DND-41 (cell line): Measurements from ENCODE around the gene TMPRSS9.
A peak's percentile ranks its signal among the peaks of the same experiment; 100 is the strongest.

Source experiments
- ATAC-seq: fragments of 200-7000 bp; cut with Tn5 transposase; 3 replicates; pipeline ENCODE4 v1.9.1; 2021; ENCODE audit warnings: low read depth; ENCODE audit not compliant: insufficient read depth
- DNase-seq: peaks from one replicate; pipeline ENCODE4 v3.0.0-alpha.2; 2020
- H2AFZ ChIP-seq: 2 replicates; pipeline ENCODE4 v1.6.0; 2012; ENCODE audit warnings: low read depth, low read length
- H3K27ac ChIP-seq: 2 replicates; pipeline ENCODE4 v1.5.1; 2012; ENCODE audit warnings: low read length, inconsistent platforms
- H3K27me3 ChIP-seq: fragments of 200-600 bp; sonication (generic); 2 replicates; pipeline ENCODE4 v1.6.0; 2012; ENCODE audit warnings: low read length, mild to moderate bottlenecking, inconsistent platforms; ENCODE audit not compliant: insufficient read depth, poor library complexity
- H3K36me3 ChIP-seq: 2 replicates; pipeline ENCODE4 v1.5.1; 2012; ENCODE audit warnings: low read length, inconsistent platforms; ENCODE audit not compliant: insufficient read depth
- H3K4me1 ChIP-seq: 2 replicates; pipeline ENCODE4 v1.5.1; 2012; ENCODE audit warnings: mild to moderate bottlenecking, low read length; ENCODE audit not compliant: insufficient read depth
- H3K4me2 ChIP-seq: 2 replicates; pipeline ENCODE4 v1.6.0; 2012; ENCODE audit warnings: mild to moderate bottlenecking, moderate library complexity, low read length, inconsistent platforms; ENCODE audit not compliant: insufficient read depth
- H3K4me3 ChIP-seq, 2 experiments: fragments of 200-600 bp in 1 of 2; shearing (Covaris generic) in 1 of 2; 2 replicates each; pipeline ENCODE4 v1.5.1; 2012 to 2016; ENCODE audit warnings: inconsistent platforms in 2 of 2, low read length in 2 of 2, mild to moderate bottlenecking in 2 of 2, low read depth in 1 of 2, moderate library complexity in 1 of 2
- H3K79me2 ChIP-seq: 2 replicates; pipeline ENCODE4 v1.6.0; 2012; ENCODE audit warnings: low read length, inconsistent platforms; ENCODE audit not compliant: insufficient read depth
- H3K9ac ChIP-seq: 2 replicates; pipeline ENCODE4 v1.6.0; 2012; ENCODE audit warnings: low read depth, mild to moderate bottlenecking, inconsistent platforms, low read length, moderate library complexity
- H3K9me3 ChIP-seq: 2 replicates; pipeline ENCODE4 v1.5.1; 2012; ENCODE audit warnings: low read length, moderate library complexity, mild to moderate bottlenecking, inconsistent platforms; ENCODE audit not compliant: insufficient read depth, severe bottlenecking
- H4K20me1 ChIP-seq: 2 replicates; pipeline ENCODE4 v1.6.0; 2012; ENCODE audit warnings: low read length; ENCODE audit not compliant: insufficient read depth
- EZH2 ChIP-seq: IDR thresholded peaks from 3 replicates; pipeline ENCODE4 v1.6.1; 2012; ENCODE audit warnings: borderline replicate concordance, low read depth, mild to moderate bottlenecking, moderate library complexity, low read length, inconsistent platforms; ENCODE audit not compliant: severe bottlenecking
- TF ChIP-seq, protein P1 (sequence below): IDR thresholded peaks from 2 replicates; pipeline ENCODE4 v1.5.1; 2012; ENCODE audit warnings: borderline replicate concordance, low read length, moderate library complexity, mild to moderate bottlenecking; ENCODE audit not compliant: poor library complexity, severe bottlenecking; ENCODE audit errors: extremely low read depth

Gene TMPRSS9

DNA sequence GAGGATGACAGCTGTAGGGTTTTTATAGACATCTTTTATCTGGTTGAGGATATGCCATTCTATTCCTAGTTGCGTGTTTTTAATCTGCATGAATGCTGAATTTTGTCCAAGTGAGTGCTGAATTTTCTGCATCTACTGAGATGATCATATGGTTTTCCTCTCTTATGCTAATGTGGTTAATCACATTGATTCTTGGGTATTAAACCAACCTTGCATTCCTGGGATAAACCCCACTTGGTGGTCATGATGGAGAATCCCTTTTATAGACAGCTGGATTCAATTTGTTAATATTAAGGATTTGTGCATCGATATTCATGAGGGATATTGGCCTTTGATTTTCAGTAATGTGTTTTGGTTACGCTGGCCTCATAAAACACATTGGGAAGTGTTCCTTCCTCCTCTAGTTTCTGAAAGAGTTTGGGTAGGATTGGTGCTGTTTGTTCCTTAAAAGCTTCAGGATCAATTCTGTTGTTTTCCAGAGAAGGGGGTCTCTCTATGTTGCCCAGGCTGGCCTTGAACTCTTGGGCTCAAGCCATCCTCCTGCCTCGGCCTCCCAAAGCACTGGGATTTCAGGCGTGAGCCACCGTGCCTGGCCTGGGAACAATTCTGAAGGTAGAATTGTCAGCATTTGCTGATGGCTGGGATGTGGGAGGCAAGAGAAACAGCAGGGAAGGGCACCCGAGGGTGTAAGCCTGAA, 44.8 kb upstream of the TMPRSS9 start:
- no peak for TF ChIP-seq EZH2
- TF ChIP-seq, protein P1, sequence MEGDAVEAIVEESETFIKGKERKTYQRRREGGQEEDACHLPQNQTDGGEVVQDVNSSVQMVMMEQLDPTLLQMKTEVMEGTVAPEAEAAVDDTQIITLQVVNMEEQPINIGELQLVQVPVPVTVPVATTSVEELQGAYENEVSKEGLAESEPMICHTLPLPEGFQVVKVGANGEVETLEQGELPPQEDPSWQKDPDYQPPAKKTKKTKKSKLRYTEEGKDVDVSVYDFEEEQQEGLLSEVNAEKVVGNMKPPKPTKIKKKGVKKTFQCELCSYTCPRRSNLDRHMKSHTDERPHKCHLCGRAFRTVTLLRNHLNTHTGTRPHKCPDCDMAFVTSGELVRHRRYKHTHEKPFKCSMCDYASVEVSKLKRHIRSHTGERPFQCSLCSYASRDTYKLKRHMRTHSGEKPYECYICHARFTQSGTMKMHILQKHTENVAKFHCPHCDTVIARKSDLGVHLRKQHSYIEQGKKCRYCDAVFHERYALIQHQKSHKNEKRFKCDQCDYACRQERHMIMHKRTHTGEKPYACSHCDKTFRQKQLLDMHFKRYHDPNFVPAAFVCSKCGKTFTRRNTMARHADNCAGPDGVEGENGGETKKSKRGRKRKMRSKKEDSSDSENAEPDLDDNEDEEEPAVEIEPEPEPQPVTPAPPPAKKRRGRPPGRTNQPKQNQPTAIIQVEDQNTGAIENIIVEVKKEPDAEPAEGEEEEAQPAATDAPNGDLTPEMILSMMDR, result no peak
- ATAC-seq (no peak), DNase-seq (no peak)
- H3K79me2 ChIP-seq, result no peaks in the 10 kb centered on the region
- no peaks in the 10 kb centered on the region for H3K36me3 ChIP-seq
- no peaks in the 10 kb centered on the region for H3K27me3 ChIP-seq
- H3K4me1 ChIP-seq, result no peaks in the 10 kb centered on the region
- 0 out of 2 replicates have a peak, but pooled peaks cover 2% of the 10 kb centered on the region for H4K20me1 ChIP-seq
- H3K9ac ChIP-seq, result no peak overlapping the region
- no peak overlapping the region for H3K27ac ChIP-seq
- H3K4me2 ChIP-seq, result no peak overlapping the region
- no peaks in the 10 kb centered on the region for H3K9me3 ChIP-seq
- H2AFZ ChIP-seq, result no peak overlapping the region
- H3K4me3 ChIP-seq, result no peak overlapping the region

DNA sequence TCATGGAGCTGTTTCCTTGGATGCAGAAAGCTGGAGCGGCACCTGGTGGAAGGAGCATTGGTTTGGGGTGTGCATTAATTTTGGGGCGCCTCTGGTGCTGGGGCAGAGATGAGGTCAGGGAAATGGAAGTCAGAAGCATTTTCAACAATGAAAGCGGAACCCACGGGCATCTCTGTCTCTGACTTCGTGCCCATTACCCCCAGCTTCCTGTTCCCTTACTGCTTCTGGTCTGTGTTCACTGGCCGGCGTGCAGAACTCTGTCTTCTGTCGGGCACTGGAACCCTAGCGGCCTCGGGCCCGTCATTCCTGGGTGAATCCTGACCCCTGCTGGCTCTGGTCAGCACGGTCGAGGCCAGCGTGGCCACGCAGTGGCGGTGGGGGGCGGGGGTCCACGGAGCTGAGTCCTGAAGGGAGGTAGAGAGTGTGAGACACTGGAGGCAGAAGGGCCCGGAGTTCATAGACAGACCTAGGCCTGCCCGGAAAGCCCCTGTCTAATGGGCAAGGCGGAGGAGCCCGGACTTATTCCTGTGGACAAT, 44.2 kb upstream of the TMPRSS9 start:
- no peak overlapping the region for H3K27ac ChIP-seq
- no peak for DNase-seq
- no peaks in the 10 kb centered on the region for H3K4me1 ChIP-seq
- H3K9ac ChIP-seq, result no peak overlapping the region
- no peak for ATAC-seq
- no peaks in the 10 kb centered on the region for H3K9me3 ChIP-seq
- H3K27me3 ChIP-seq, result no peaks in the 10 kb centered on the region
- no peak overlapping the region for H3K4me3 ChIP-seq
- TF ChIP-seq, protein P1, result peak; percentile 35
- no peak for TF ChIP-seq EZH2
- H3K79me2 ChIP-seq, result no peaks in the 10 kb centered on the region
- no peaks in the 10 kb centered on the region for H3K36me3 ChIP-seq
- H2AFZ ChIP-seq, result no peak overlapping the region
- peaks cover 4% of the 10 kb centered on the region; the same call in 1 of the 2 replicates for H4K20me1 ChIP-seq
- no peak overlapping the region for H3K4me2 ChIP-seq

DNA sequence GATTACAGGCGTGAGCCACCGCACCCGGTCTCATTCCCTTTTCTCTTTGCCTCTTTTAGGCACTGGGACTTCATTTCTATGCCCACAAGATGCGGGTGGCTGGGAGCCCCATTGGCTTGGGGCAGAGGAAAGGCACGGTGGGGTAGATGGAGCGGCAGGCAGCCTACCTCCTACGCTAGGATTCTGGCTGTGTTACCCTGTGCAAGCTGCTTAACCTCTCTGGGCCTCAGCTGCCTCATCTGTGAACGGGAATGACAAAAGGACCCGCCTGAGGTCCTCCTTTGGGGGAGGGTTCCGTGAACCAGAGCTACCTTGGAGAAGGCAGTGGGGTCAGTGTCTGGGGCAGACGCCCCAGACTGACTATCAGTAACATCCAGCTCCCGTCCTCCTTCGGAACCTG, 42.8 kb upstream of the TMPRSS9 start:
- TF ChIP-seq, protein P1, result no peak
- TF ChIP-seq EZH2, result no peak
- Histone ChIP-seq H3K9ac (no peak overlapping the region), H3K4me3 (no peak overlapping the region), H3K36me3 (no peaks in the 10 kb centered on the region; the same call in 1 of the 2 replicates), H3K4me1 (no peaks in the 10 kb centered on the region), H3K79me2 (no peaks in the 10 kb centered on the region), H4K20me1 (peaks cover 9% of the 10 kb centered on the region; the same call in 1 of the 2 replicates), H3K4me2 (no peak overlapping the region), H2AFZ (no peak overlapping the region), H3K27ac (no peak overlapping the region), H3K9me3 (no peaks in the 10 kb centered on the region), H3K27me3 (no peaks in the 10 kb centered on the region)
- no peak for DNase-seq
- ATAC-seq, result no peak
